HepG2 (cell line): ENCODE results near the gene TTC6. TPM values are rescaled to one million over a fixed set of nuclear protein-coding genes. Genes with fewer than 3 reads are reported as not detected.
A peak's percentile ranks its signal among the peaks of the same experiment; 100 is the strongest.

Experiments used
- CENPT ChIP-seq: sonication (generic); formaldehyde crosslinking; IDR thresholded peaks from 2 replicates; pipeline ENCODE4 v1.8.0; 2022; ENCODE audit warnings: low read depth, mild to moderate bottlenecking, moderate library complexity, missing genetic modification reagents
- ELF3 ChIP-seq: IDR thresholded peaks from 2 replicates; pipeline ENCODE4 v1.6.1; 2016; ENCODE audit warnings: missing genetic modification reagents, missing compliant biosample characterization
- FOXA3 ChIP-seq: IDR thresholded peaks from 2 replicates; pipeline ENCODE4 v1.6.1; 2016; ENCODE audit warnings: missing genetic modification reagents, missing compliant biosample characterization
- KDM1A ChIP-seq: IDR thresholded peaks from 2 replicates; pipeline ENCODE4 v1.6.1; 2016; ENCODE audit warnings: missing compliant biosample characterization
- KDM2A ChIP-seq: sonication (generic); formaldehyde crosslinking; IDR thresholded peaks from 2 replicates; pipeline ENCODE4 v1.4.0; 2020; ENCODE audit warnings: low read depth, missing genetic modification reagents, borderline replicate concordance
- KLF15 ChIP-seq: sonication (generic); formaldehyde crosslinking; IDR thresholded peaks from 2 replicates; pipeline ENCODE4 v1.8.1; 2023; ENCODE audit warnings: borderline replicate concordance, mild to moderate bottlenecking, inconsistent platforms, missing genetic modification reagents, mixed read lengths
- MXD4 ChIP-seq: IDR thresholded peaks from 2 replicates; pipeline ENCODE4 v1.6.1; 2016; ENCODE audit warnings: mild to moderate bottlenecking, missing biosample characterization, missing genetic modification reagents
- MYC ChIP-seq: sonication (generic); formaldehyde crosslinking; IDR thresholded peaks from 2 replicates; pipeline ENCODE4 v1.9.0; 2021; ENCODE audit warnings: missing genetic modification reagents, borderline replicate concordance
- NR1H2 ChIP-seq: sonication (generic); formaldehyde crosslinking; IDR thresholded peaks from 2 replicates; pipeline ENCODE4 v1.8.1; 2022; ENCODE audit warnings: low read depth, missing genetic modification reagents, borderline replicate concordance
- POGZ ChIP-seq: sonication (generic); formaldehyde crosslinking; IDR thresholded peaks from 2 replicates; pipeline ENCODE4 v1.4.0; 2020; ENCODE audit warnings: mild to moderate bottlenecking, missing genetic modification reagents
- SP4 ChIP-seq: sonication (generic); formaldehyde crosslinking; IDR thresholded peaks from 2 replicates; pipeline ENCODE4 v1.8.1; 2023; ENCODE audit warnings: mild to moderate bottlenecking, missing genetic modification reagents
- SRY ChIP-seq: sonication (generic); formaldehyde crosslinking; IDR thresholded peaks from 2 replicates; pipeline ENCODE4 v1.8.0; 2022; ENCODE audit warnings: mild to moderate bottlenecking, missing genetic modification reagents
- ZBTB33 ChIP-seq: sonication (generic); formaldehyde crosslinking; IDR thresholded peaks from 2 replicates; pipeline ENCODE4 v1.4.0; 2020; ENCODE audit warnings: missing genetic modification reagents
- ZNF142 ChIP-seq: sonication (generic); formaldehyde crosslinking; IDR thresholded peaks from 2 replicates; pipeline ENCODE4 v1.4.0; 2020; ENCODE audit warnings: missing genetic modification reagents
- polyA plus RNA-seq, 8 experiments: library from polyadenylated mRNA; depleted of rRNA in 3 of 8; stranded (reverse) in 7 of 8; unstranded in 1 of 8; fragments of >200 nt; fragmentation: Illumina TruSeq in 4 of 8; extraction: Trizol in 4 of 8; gene quantifications; 2 replicates each; pipeline versions ENCODE4 v1.2.1 to v1.2.3, GENCODE V29; 2011 to 2016; ENCODE audit warnings: low read depth in 4 of 8, missing spikeins in 1 of 8, mixed read lengths in 1 of 8; ENCODE audit not compliant: insufficient read depth in 1 of 8
- total RNA-seq, 5 experiments: library from RNA; depleted of rRNA; stranded (reverse); fragments of >200 nt; fragmentation: Illumina TruSeq; extraction: Trizol; gene quantifications; 2 replicates each; pipeline ENCODE4 v1.2.3, GENCODE V29; 2016; ENCODE audit warnings: low read depth in 1 of 5
- TF ChIP-seq, protein P1 (sequence below): sonication (generic); formaldehyde crosslinking; IDR thresholded peaks from 2 replicates; pipeline ENCODE4 v1.4.0; 2020; ENCODE audit warnings: missing genetic modification reagents
- TF ChIP-seq, protein P2 (sequence below): sonication (generic); IDR thresholded peaks from 2 replicates; pipeline ENCODE4 v1.6.1; 2016; ENCODE audit warnings: low read depth, borderline replicate concordance

The TTC6 gene
- total and polyA plus RNA-seq, 2 of the 13 experiments (the other 11 are each of a cell fraction or from before 2014, with no cell fraction given) = 9.3 to 27.4 TPM

GRCh38 chr14:37583358-37584210, 11.8 kb upstream of the TTC6 start (continued):
- TF ChIP-seq ZNF142 (CRISPR knock-in tag) (peak; percentile 49; the same call in 1 of the 2 replicates), KLF15 (peak; percentile 25; the same call in 1 of the 2 replicates), CENPT (CRISPR knock-in tag) (no peak), SP4 (CRISPR knock-in tag) (peak; percentile 26; the same call in 1 of the 2 replicates), NR1H2 (no peak), MYC (peak; percentile 14; the same call in 1 of the 2 replicates), FOXA3 (CRISPR knock-in tag) (no peak), ZBTB33 (no peak), POGZ (CRISPR knock-in tag) (peak; percentile 76; the same call in 1 of the 2 replicates), MXD4 (CRISPR knock-in tag) (0 out of 2 replicates have a peak, but pooled peaks have one; percentile 28), SRY (peak; percentile 35; the same call in 1 of the 2 replicates), KDM2A (CRISPR knock-in tag) (peak; percentile 73), ELF3 (CRISPR knock-in tag) (peak; percentile 33; the same call in 1 of the 2 replicates), KDM1A (CRISPR knock-in tag) (0 out of 2 replicates have a peak, but pooled peaks have one; percentile 61)
- TF ChIP-seq, protein P1, sequence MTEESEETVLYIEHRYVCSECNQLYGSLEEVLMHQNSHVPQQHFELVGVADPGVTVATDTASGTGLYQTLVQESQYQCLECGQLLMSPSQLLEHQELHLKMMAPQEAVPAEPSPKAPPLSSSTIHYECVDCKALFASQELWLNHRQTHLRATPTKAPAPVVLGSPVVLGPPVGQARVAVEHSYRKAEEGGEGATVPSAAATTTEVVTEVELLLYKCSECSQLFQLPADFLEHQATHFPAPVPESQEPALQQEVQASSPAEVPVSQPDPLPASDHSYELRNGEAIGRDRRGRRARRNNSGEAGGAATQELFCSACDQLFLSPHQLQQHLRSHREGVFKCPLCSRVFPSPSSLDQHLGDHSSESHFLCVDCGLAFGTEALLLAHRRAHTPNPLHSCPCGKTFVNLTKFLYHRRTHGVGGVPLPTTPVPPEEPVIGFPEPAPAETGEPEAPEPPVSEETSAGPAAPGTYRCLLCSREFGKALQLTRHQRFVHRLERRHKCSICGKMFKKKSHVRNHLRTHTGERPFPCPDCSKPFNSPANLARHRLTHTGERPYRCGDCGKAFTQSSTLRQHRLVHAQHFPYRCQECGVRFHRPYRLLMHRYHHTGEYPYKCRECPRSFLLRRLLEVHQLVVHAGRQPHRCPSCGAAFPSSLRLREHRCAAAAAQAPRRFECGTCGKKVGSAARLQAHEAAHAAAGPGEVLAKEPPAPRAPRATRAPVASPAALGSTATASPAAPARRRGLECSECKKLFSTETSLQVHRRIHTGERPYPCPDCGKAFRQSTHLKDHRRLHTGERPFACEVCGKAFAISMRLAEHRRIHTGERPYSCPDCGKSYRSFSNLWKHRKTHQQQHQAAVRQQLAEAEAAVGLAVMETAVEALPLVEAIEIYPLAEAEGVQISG (CRISPR knock-in tag) = peak; percentile 47; the same call in 1 of the 2 replicates
- TF ChIP-seq, protein P2, sequence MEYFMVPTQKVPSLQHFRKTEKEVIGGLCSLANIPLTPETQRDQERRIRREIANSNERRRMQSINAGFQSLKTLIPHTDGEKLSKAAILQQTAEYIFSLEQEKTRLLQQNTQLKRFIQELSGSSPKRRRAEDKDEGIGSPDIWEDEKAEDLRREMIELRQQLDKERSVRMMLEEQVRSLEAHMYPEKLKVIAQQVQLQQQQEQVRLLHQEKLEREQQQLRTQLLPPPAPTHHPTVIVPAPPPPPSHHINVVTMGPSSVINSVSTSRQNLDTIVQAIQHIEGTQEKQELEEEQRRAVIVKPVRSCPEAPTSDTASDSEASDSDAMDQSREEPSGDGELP = peak; percentile 45; the same call in 1 of the 2 replicates
